IgD-negative memory B cell (primary cell): ENCODE data around the gene TRAPPC4. TPM values are rescaled to one million over a fixed set of nuclear protein-coding genes. Genes with fewer than 3 reads are reported as not detected.
"Not testable (repeated sequence)": the region's sequence is repeated elsewhere in the genome, so short reads cannot be mapped to it uniquely, and the experiment has no call there.

ENCODE experiments used
- H3K27ac Mint-ChIP-seq, 3 donors: one replicate each; pipeline ENCODE4 v1.8.0; 2020 to 2022; ENCODE audit warnings: mild to moderate bottlenecking in 3 of 3, mixed read lengths in 3 of 3, moderate library complexity in 1 of 3
- H3K27me3 Mint-ChIP-seq: one replicate; pipeline ENCODE4 v1.8.0; 2021; ENCODE audit warnings: mixed read lengths
- H3K36me3 Mint-ChIP-seq: one replicate; pipeline ENCODE4 v1.8.0; 2020; ENCODE audit warnings: mild to moderate bottlenecking, mixed read lengths
- H3K4me1 Mint-ChIP-seq, 3 donors: one replicate each; pipeline ENCODE4 v1.8.0; 2020 to 2022; ENCODE audit warnings: mixed read lengths in 3 of 3, mild to moderate bottlenecking in 1 of 3
- H3K4me3 Mint-ChIP-seq, 4 donors: one replicate each; pipeline ENCODE4 v1.8.0; 2020 to 2022; ENCODE audit warnings: mild to moderate bottlenecking in 4 of 4, mixed read lengths in 4 of 4, moderate library complexity in 3 of 4
- H3K9me3 Mint-ChIP-seq, 3 donors: one replicate each; pipeline ENCODE4 v1.8.0; 2020 to 2021; ENCODE audit warnings: mixed read lengths in 3 of 3, mild to moderate bottlenecking in 1 of 3
- polyA plus RNA-seq: library from polyadenylated mRNA; unstranded; fragments of 300-500 nt; fragmentation: Illumina TruSeq; gene quantifications from one replicate; pipeline ENCODE4 v1.2.3, GENCODE V29; 2021

TRAPPC4 gene
- polyA plus RNA-seq, 1 donor from 2014 or later: 81.5 TPM

DNA sequence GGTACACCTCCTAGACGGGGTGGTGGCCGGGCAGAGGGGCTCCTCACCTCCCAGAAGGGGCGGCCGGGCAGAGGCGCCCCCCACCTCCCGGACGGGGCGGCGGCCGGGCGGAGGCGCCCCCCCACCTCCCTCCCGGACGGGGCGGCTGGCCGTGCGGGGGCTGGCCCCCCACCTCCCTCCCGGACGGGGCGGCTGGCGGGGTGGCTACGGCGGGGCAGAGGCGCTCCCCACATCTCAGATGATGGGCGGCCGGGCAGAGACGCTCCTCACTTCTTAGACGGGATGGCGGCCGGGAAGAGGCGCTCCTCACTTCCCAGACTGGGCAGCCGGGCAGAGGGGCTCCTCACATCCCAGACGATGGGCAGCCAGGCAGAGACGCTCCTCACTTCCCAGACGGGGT lies 40.6 kb downstream of the TRAPPC4 start:
- peak overlapping the region in 2 of 4 donors; percentile 51 to 96 for H3K4me3 Mint-ChIP-seq

DNA sequence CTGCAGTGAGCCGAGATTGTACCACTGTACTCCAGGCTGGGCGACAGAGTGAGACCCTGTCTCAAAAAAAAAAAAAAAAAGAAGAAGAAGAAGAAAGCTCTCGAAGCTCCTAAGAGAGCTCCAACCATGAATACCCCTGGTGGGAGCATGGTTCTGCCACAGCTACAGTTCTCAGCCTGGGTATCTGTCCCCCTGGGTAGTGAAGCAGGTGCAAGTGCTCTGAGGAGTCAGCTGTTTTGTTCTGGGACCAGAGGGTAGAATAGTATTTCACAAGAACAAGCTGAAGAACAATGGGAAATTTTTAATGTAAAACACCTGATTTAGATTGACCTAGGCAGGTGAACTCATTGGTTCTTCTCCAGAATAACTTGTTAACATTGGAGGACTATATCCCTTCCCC lies 42.7 kb downstream of the TRAPPC4 start:
- peak overlapping the region in 1 of 3 donors; percentile 35 for H3K27ac Mint-ChIP-seq

More for the DNA sequence above, 40.6 kb downstream of the TRAPPC4 start:
- not testable (repeated sequence) for H3K27me3 Mint-ChIP-seq, H3K36me3 Mint-ChIP-seq, H3K9me3 Mint-ChIP-seq, H3K27ac Mint-ChIP-seq
- peaks cover 18% of the 10 kb centered on the region in 3 donors for H3K4me1 Mint-ChIP-seq

DNA sequence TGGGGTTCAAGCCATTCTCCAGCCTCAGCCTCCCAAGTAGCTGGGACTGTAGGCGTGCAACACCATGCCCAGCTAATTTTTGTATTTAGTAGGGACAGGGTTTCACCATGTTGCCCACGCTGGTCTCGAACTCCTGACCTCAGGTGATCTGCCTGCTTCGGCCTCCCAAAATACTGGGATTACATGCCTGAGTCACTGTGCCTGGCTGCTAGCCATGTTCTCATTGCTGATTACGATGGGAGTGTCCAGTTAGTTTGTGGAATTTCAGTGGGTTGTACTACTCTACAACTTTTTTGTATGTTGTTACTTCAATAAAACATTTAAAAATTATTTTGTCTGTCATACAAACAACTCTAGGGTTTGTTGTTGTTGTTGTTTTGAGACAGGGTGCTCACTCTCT lies 44.2 kb downstream of the TRAPPC4 start:
- peaks cover 18 to 25% (median 19%) of the 10 kb centered on the region in 3 donors for H3K4me1 Mint-ChIP-seq
- peaks cover 2% of the 10 kb centered on the region for H3K36me3 Mint-ChIP-seq
- H3K4me3 Mint-ChIP-seq: peak overlapping the region in 1 of 4 donors; percentile 73
- peak overlapping the region in 1 of 3 donors; percentile 35 for H3K27ac Mint-ChIP-seq
- no peaks in the 10 kb centered on the region for H3K9me3 Mint-ChIP-seq
- no peaks in the 10 kb centered on the region for H3K27me3 Mint-ChIP-seq

More for the DNA sequence above, 42.7 kb downstream of the TRAPPC4 start:
- Mint-ChIP-seq H3K4me1 (peaks cover 19 to 20% (median 19%) of the 10 kb centered on the region in 3 donors), H3K9me3 (no peaks in the 10 kb centered on the region), H3K27me3 (no peaks in the 10 kb centered on the region), H3K4me3 (peak overlapping the region in 1 of 4 donors; percentile 73), H3K36me3 (peaks cover 4% of the 10 kb centered on the region)

DNA sequence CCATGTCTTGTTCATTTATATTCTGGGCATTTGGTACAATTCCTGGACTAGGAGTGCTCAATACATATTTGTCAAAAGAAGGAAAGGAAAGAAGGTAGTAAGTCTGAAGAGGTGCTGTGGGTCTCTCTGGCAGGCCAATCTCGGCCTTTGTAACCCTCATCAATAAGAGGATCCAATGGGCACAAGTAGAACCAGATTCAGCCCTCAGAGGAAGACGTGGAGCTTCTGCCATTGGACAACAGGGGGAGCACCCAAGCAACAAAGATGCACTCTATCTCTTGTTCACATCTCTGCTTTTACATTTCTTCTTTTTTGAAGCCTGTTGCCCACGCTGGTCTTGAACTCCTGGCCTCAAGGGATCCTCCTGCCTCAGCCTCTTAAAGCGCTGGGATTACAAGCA lies 46.8 kb downstream of the TRAPPC4 start:
- H3K4me1 Mint-ChIP-seq: peaks cover 19 to 28% (median 23%) of the 10 kb centered on the region in 3 donors
- H3K27ac Mint-ChIP-seq: peak overlapping the region in 1 of 3 donors; percentile 90
- H3K36me3 Mint-ChIP-seq: peaks cover 2% of the 10 kb centered on the region
- H3K27me3 Mint-ChIP-seq: no peaks in the 10 kb centered on the region
- H3K9me3 Mint-ChIP-seq: no peaks in the 10 kb centered on the region
- H3K4me3 Mint-ChIP-seq: peak overlapping the region in 2 of 4 donors; percentile 5 to 90

DNA sequence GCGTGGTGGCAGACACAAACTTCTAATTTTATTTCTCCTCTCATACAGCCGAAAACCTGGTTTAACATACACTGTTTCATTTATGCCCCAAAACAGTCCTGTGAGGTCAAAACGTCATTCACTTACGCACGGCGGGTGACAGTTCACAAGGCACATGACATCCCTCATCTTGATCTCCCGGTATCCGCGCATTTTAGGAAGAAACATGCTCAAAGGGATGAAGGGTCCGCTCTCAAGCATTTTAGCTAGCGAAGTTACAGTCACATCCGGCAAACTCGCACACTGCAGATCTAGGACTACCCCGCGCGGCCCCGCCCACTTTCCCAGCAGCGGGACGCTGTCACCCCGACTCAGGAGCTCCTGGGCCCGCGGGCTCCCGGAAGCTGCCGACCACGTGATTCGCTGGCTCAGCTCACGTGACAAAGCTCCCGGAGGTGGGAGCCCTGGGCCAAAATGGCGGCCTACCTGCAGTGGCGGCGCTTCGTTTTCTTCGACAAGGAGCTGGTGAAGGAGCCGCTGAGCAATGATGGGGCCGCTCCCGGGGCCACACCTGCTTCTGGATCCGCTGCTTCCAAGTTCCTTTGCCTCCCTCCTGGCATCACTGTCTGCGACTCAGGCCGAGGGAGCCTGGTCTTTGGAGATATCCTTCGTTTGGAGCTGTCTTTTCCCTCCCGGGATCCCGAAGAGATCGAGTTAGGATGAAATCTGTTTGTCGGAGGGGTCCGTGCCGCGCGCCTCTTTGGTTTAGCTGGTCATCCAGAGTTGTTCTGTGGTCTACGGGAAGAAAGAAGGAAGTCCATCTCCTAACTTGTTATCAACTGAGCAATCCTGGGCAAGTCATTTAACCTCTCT lies 49.0 kb downstream of the TRAPPC4 start, which contains the start of gene VPS11:
Gene VPS11, plus strand, starts transcription at position 448 of the 852 bp plus-strand sequence. Its CDS starts 6 bp downstream, at position 454.
- Mint-ChIP-seq H3K4me3 (peak within 1 kb of the TSS; percentile 87 to 98 (median 97)), H3K27me3 (no peaks in the 10 kb centered on the region), H3K27ac (peak within 1 kb of the TSS; percentile 82 to 99 (median 87)), H3K36me3 (peaks cover 2% of the 10 kb centered on the region), H3K9me3 (no peaks in the 10 kb centered on the region), H3K4me1 (peaks cover 19 to 30% (median 23%) of the 10 kb centered on the region in 3 donors)

Other genes starting within 250 kb of the TRAPPC4 start
- gene DDX6, start 227.6 kb upstream of the TRAPPC4 start, polyA plus RNA-seq: 81.9 TPM
- 93.4 TPM for gene CXCR5, start 134.9 kb upstream of the TRAPPC4 start, polyA plus RNA-seq
- 2.8 TPM for gene BCL9L, start 92.8 kb upstream of the TRAPPC4 start, polyA plus RNA-seq
- not detected for gene UPK2, start 62.5 kb upstream of the TRAPPC4 start, polyA plus RNA-seq
- not detected for gene FOXR1, start 47.0 kb upstream of the TRAPPC4 start, polyA plus RNA-seq
- gene CENATAC, start 20.6 kb upstream of the TRAPPC4 start, polyA plus RNA-seq: 11.2 TPM
- gene RPS25, start 423 bp upstream of the TRAPPC4 start, polyA plus RNA-seq: 4,856 TPM
- gene SLC37A4, start 12.1 kb downstream of the TRAPPC4 start, polyA plus RNA-seq: 10.9 TPM
- gene HYOU1, start 38.4 kb downstream of the TRAPPC4 start, polyA plus RNA-seq: 16.4 TPM
- 52.6 TPM for gene VPS11, start 49.1 kb downstream of the TRAPPC4 start, polyA plus RNA-seq
- 24.8 TPM for gene HMBS, start 66.1 kb downstream of the TRAPPC4 start, polyA plus RNA-seq
- gene DPAGT1, start 83.1 kb downstream of the TRAPPC4 start, polyA plus RNA-seq: 34.7 TPM
- 5.6 TPM for gene C2CD2L, start 88.6 kb downstream of the TRAPPC4 start, polyA plus RNA-seq
- 12.9 TPM for gene HINFP, start 102.8 kb downstream of the TRAPPC4 start, polyA plus RNA-seq
- not detected for gene ABCG4, start 130.3 kb downstream of the TRAPPC4 start, polyA plus RNA-seq
- gene NLRX1, start 150.0 kb downstream of the TRAPPC4 start, polyA plus RNA-seq: 5.6 TPM
- not detected for gene NHERF4, start 166.7 kb downstream of the TRAPPC4 start, polyA plus RNA-seq
- 10.0 TPM for gene CBL, start 187.6 kb downstream of the TRAPPC4 start, polyA plus RNA-seq